Measurements from ENCODE around the gene GNB1L. TPM values are rescaled to one million over a fixed set of nuclear protein-coding genes. Genes with fewer than 3 reads are reported as not detected.
"Not testable (repeated sequence)": the region's sequence is repeated elsewhere in the genome, so short reads cannot be mapped to it uniquely, and the experiment has no call there.

The GNB1L gene
- total and polyA plus RNA-seq, 8 donors: 2.1 to 4.8 (median 3.6) TPM

- no peaks in the 10 kb centered on the region for H3K9me3 ChIP-seq
- no peaks in the 10 kb centered on the region for H3K36me3 ChIP-seq
- ATAC-seq (no peak), FAIRE-seq (no peak), DNase-seq (no peak)
- no peaks in the 10 kb centered on the region for H3K4me1 ChIP-seq
- intact Hi-C loops (cut with DNase I): no loop called here
- H3K4me3 ChIP-seq: no peak overlapping the region
- no peaks in the 10 kb centered on the region for H3K27me3 ChIP-seq
- TF ChIP-seq CTCF (IDR thresholded peaks at IDR 0.05): no peak
- H3K27ac ChIP-seq: no peak overlapping the region
- WGBS, 2 donors: 77 to 92% methylated on average over 2 of the region's 2 CpGs
Observed at GRCh38 chr22:19793661-19794310, 60.9 kb downstream of the GNB1L start.

GRCh38 chr22:19793161-19793560 is 61.5 kb downstream of the GNB1L start:
- no peak for DNase-seq
- no peak overlapping the region for H3K4me3 ChIP-seq
- 71 to 72% methylated on average over 2 of the region's 2 CpGs for WGBS, 2 donors
- H3K27ac ChIP-seq: no peak overlapping the region
- intact Hi-C loops (cut with DNase I): no loop called here
- H3K9me3 ChIP-seq: no peaks in the 10 kb centered on the region
- no peak for ATAC-seq
- FAIRE-seq: no peak
- no peak for TF ChIP-seq CTCF (IDR thresholded peaks at IDR 0.05)
- H3K36me3 ChIP-seq: no peaks in the 10 kb centered on the region
- H3K4me1 ChIP-seq: no peaks in the 10 kb centered on the region
- H3K27me3 ChIP-seq: no peaks in the 10 kb centered on the region

- H3K27me3 ChIP-seq; DNase-seq; H3K27ac ChIP-seq; intact Hi-C loops (cut with DNase I); FAIRE-seq; H3K9me3 ChIP-seq; H3K4me1 ChIP-seq; H3K4me3 ChIP-seq; ATAC-seq; H3K36me3 ChIP-seq: not testable (repeated sequence)
- WGBS, 2 donors: 88 to 95% methylated on average over 13 of the region's 13 CpGs
Observed at GRCh38 chr22:19792383-19792896, 62.2 kb downstream of the GNB1L start.

- no peak for DNase-seq
- no peak overlapping the region for H3K27ac ChIP-seq
- H3K4me1 ChIP-seq: no peaks in the 10 kb centered on the region
- no peaks in the 10 kb centered on the region for H3K36me3 ChIP-seq
- H3K4me3 ChIP-seq: no peak overlapping the region
- no peak for ATAC-seq
- TF ChIP-seq CTCF (IDR thresholded peaks at IDR 0.05): no peak
- no peak for FAIRE-seq
- no peaks in the 10 kb centered on the region for H3K9me3 ChIP-seq
- intact Hi-C loops (cut with DNase I): no loop called here
- H3K27me3 ChIP-seq: no peaks in the 10 kb centered on the region
Observed at GRCh38 chr22:19791894-19792293, 62.8 kb downstream of the GNB1L start.

- FAIRE-seq (no peak), DNase-seq (no peak), ATAC-seq (no peak)
- no peaks in the 10 kb centered on the region for H3K4me1 ChIP-seq
- H3K4me3 ChIP-seq: no peak overlapping the region
- no peaks in the 10 kb centered on the region for H3K36me3 ChIP-seq
- intact Hi-C loops (cut with DNase I): no loop called here
- H3K27ac ChIP-seq: no peak overlapping the region
- no peaks in the 10 kb centered on the region for H3K9me3 ChIP-seq
- H3K27me3 ChIP-seq: no peaks in the 10 kb centered on the region
- TF ChIP-seq CTCF (IDR thresholded peaks at IDR 0.05): no peak
Observed at GRCh38 chr22:19791243-19791642, 63.4 kb downstream of the GNB1L start.

All from pancreas (tissue), 10 donors.